NCI-H748 (cell line): ENCODE measurements around the gene TTC23.
"Not testable (repeated sequence)": the region's sequence is repeated elsewhere in the genome, so short reads cannot be mapped to it uniquely, and the experiment has no call there.

Experiments used
- DNase-seq: peaks from one replicate; lab custom pipeline; 2025; ENCODE audit not compliant: unreplicated experiment; lab: John Stamatoyannopoulos, UW

TTC23 gene

DNA sequence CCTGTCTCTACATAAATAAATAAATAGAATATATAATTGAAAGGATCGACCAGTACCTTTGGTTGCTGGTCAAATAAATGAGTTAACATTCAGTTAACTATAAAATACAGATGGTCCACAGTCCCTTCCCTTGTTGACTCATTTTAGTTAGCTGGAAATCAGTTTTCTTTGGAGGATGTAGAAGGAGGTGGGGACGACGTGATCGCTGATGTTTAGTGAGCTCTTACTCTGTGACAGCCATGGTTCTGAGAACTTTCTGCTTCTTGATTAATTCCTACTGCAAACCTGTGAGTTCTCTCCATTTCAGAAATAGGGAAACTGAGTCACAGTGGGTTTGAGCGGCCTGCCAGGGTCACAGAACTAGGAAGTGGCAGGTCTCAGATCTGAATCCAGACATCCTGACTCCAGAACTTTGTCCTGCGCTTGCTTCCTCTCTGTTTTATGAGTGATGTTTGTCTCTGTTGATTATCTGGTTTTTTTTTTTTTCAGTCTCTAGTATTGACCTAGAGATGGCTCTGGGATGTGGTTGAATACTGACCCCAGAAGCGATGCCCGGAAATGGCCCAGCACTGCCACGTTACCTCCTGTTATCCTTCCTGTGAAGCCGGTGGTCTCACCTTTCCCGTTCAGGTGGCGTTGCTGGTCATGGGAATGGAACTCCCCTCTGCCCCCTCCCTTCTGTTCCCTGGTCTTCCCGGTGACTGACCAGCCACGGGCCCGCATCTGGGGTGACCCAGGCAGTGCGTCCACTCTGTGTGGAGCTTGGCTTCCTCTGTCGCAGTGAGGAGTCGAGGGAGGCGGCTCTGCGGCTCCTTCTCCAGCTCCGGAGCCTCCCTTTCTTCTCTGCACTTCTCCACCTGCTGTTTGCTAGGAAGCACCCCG is 126.3 kb downstream of the TTC23 start:
- DNase-seq = no peak

DNA sequence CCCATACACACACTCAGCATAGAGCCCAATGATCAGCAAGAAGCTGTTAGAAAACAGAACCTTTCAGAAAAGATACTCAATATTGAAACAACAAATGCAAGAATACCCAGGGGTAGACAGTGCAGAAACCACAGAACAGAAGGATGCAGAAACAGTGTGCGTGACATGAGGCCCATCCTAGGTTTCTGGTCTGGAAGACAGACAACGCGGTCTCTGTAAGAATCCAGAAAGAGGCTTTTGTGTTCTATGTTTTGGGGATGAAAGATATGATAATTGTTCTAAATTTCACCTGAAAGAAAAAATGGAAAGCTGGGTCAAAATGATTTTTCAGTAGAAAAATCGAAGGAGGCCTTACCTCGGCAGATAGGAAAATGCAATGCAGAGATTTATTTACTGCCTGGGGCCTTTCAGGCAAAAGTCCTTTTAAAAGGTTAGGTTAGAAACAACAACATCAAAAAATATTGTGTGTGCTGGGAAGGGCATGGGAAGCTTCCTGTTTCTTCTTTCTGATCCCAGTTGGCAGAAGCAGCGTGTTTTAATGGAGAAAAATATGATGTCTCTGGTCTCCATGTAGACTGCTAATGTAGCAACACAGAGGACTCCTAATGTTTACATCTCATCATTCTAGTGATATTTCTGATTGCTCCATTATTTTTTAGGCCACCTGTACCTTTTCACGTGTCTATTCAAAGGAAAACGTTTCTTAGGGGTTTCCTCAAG is 127.5 kb downstream of the TTC23 start:
- no peak for DNase-seq

DNA sequence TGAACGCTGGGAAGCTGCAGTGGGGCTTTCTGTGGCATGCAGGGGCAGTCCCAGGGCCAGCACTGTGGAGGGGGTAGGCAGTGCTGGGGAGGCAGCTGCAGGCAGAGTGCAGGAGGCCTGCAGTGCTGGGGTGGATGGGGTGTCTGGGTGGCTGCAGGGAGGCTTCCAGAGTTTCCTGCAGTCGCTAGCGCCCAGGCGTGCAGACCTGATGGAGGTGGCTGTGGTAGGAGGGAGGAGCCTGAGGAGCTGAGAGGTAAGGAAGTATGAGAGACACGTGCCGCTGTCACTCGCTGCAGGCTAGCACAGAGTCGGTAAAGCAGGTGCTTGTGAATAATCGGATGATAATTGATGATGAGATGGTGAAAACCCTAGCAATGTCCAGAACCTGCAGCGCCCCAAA is 128.2 kb downstream of the TTC23 start:
- no peak for DNase-seq

GRCh38 chr15:99120050-99120777 is 129.2 kb downstream of the TTC23 start:
- DNase-seq = no peak

GRCh38 chr15:99118801-99119546 is 130.4 kb downstream of the TTC23 start:
- no peak for DNase-seq

DNA sequence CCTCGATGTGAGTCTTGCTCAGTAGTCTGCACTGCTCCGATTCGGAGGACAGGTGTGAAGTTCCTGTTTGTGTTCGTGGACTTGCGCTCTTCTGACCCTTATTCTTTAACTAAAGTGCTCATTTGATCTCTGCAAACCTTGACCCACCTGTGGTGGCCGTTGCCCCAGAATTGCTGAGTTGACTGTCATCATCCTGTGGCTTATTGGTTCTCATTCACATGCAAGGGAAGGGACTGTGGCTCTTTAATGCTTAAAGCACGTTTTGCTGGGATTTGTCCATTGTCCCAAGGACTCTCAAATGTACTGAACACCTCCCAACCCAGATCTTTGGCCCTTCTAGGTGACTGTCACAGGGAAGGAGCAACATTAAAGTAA is 131.1 kb downstream of the TTC23 start:
- no peak for DNase-seq

DNA sequence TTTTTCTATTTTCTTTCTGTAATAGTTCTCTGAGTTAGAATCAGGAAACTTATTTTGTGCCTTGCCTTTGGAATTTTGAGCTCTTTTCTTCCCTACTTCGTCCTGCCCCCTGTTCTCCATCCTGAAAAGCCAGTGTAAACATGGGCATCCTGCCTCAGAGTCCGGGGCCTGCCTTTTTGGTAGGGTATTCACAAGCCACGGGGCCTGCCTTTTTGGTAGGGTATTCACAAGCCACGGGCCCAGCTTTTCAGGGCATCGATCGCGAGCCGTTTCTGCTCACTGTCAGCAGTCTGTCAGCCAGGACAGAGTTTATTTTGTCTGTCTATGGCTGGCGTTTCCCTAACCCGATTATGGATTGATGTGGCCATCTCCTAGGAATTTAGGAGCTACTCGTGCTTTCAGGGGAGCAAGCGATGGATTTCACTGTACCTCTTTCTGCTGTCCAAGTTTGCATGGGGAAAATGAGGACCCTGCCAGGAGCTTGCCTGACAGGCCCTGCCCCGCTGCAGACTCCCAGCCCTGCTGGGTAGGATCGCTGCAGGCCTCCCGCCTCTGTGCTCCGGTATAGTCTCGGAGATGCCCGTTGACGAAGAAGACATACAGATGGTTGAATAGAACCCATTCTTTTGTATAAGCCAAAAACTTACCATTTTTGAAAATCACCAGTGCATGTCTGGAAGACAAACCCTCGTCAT is 131.7 kb downstream of the TTC23 start:
- no peak for DNase-seq

GRCh38 chr15:99117111-99117510 is 132.3 kb downstream of the TTC23 start:
- no peak for DNase-seq

- DNase-seq = no peak
Measured at GRCh38 chr15:99115300-99116215, 133.8 kb downstream of the TTC23 start.

DNA sequence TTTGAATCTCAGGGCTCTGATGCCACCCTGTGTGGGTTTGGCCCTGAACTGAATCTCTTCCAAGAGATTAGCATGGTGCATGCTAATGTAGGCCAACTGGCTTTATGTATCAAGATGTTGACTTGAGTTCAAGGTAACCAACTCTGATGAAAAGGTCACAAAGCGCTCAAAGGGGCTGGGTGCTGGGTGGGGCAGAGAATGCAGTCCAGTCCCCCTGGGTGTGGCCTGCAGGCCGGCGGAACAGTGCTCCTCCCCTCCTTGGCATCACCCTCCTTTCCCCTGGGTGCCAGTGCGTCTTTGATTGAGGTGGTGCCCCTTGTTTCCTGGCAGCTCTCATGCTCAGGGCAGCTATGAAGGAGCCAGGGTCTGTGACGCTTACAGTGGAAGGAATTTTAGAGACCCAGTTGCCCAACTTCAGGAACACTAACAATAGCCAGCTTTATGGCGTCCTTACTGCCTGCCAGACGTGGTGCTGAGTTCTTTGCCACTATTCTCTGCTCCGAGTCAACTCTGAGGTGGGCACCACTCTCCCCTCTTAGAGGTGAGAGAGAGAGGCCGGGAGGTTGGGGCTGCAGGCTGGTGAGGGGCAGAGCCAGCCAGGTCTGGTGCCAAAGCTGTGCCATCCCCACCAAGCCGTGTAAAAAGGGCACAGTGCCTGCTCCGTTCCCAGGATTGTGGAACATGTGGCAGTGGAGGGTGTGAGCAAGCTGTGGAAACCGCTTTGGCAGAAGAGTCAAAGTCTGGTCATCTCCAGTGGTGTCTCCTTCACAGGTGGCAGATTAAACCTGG is 134.7 kb downstream of the TTC23 start:
- no peak for DNase-seq

- no peak for DNase-seq
Measured at GRCh38 chr15:99113547-99114271, 135.7 kb downstream of the TTC23 start.

GRCh38 chr15:99111641-99112040 is 137.7 kb downstream of the TTC23 start:
- DNase-seq = not testable (repeated sequence)

DNA sequence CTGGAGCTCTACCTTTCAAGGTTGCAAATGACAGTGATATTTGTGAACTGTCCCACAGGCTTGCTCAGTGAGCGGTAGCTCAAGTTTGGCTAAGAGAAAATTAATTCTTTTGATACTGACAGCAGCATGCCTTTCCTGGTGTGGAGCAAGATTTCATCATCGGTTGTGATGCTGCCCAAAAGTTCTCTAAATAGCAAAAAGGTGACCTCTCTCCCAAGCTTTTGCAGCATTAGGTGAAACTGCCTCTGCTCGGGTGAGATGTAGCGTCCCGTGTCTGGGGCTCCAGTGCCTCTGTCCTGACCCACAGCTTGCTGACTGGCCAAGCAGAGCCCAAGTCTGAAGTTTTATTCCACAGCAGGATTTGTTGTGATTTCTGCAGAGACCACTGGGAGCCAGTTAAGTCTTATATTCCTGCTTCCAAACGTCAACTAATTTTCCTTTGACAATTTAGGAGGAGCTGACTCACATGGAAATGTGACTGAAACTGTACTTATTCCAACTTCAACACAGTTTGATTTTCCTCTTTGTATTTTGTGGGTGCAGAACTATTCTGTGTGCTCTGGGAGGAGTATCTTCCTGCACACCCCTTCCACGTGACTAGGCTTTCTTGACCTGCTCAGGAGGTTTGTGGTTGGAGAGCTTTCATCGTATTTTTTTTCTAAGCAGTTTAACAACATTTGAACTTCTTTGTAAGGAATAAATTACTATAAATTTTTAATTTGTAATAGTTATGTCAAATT is 138.6 kb downstream of the TTC23 start:
- no peak for DNase-seq

- no peak for DNase-seq
Measured at GRCh38 chr15:99110093-99110492, 139.3 kb downstream of the TTC23 start.

- DNase-seq = no peak
Measured at GRCh38 chr15:99109555-99110021, 139.8 kb downstream of the TTC23 start.

GRCh38 chr15:99108993-99109392 is 140.4 kb downstream of the TTC23 start:
- DNase-seq = no peak
